H1 (cell line): Measurements from ENCODE around the gene CACNB2. TPM values are rescaled to one million over a fixed set of nuclear protein-coding genes. Genes with fewer than 3 reads are reported as not detected.

Experiments used
- CBX5 ChIP-seq: fragments of 300-800, 300-1000 bp; sonication (generic); IDR thresholded peaks from 2 replicates; pipeline ENCODE4 v1.7.1; 2016; ENCODE audit warnings: antibody characterized with exemption, low read length, low read depth
- CREB1 ChIP-seq: IDR thresholded peaks from 2 replicates; pipeline ENCODE4 v1.6.1; 2012; ENCODE audit warnings: inconsistent platforms
- CTBP2 ChIP-seq: IDR thresholded peaks from 2 replicates; pipeline ENCODE4 v1.7.0; 2011; ENCODE audit warnings: borderline replicate concordance, mild to moderate bottlenecking, moderate library complexity, mixed read lengths, low read length; ENCODE audit not compliant: insufficient read depth, insufficient read length
- EGR1 ChIP-seq: IDR thresholded peaks from 2 replicates; pipeline ENCODE4 v1.6.1; 2011; ENCODE audit warnings: low read depth, low read length, borderline replicate concordance
- HDAC6 ChIP-seq: IDR thresholded peaks from one replicate; pipeline ENCODE4 v1.7.1; 2012; ENCODE audit warnings: low read depth, mild to moderate bottlenecking, inconsistent platforms, low read length, moderate library complexity
- JUN ChIP-seq: IDR thresholded peaks from 2 replicates; pipeline ENCODE4 v1.6.1; 2011; ENCODE audit warnings: low read depth, mild to moderate bottlenecking, improper control_type of control experiment, low read length
- NRF1 ChIP-seq: IDR thresholded peaks from 2 replicates; pipeline ENCODE4 v1.6.1; 2011; ENCODE audit warnings: mild to moderate bottlenecking, low read depth, low read length, improper control_type of control experiment
- PHF8 ChIP-seq: fragments of 200-600 bp; sonication (generic); conservative IDR thresholded peaks from 2 replicates; pipeline ENCODE4 v1.7.1; 2012; ENCODE audit warnings: low read depth, mild to moderate bottlenecking, inconsistent platforms, low read length, moderate library complexity
- RBBP5 ChIP-seq: IDR thresholded peaks from 2 replicates; pipeline ENCODE4 v1.7.1; 2012; ENCODE audit warnings: low read depth, mild to moderate bottlenecking, inconsistent platforms, low read length, moderate library complexity, borderline replicate concordance
- TAF1 ChIP-seq: IDR thresholded peaks from 2 replicates; pipeline ENCODE4 v1.6.1; 2011; ENCODE audit warnings: mild to moderate bottlenecking, low read depth, low read length
- TBP ChIP-seq: IDR thresholded peaks from 2 replicates; pipeline ENCODE4 v1.6.1; 2011; ENCODE audit warnings: low read depth, low read length, improper control_type of control experiment
- TCF12 ChIP-seq: IDR thresholded peaks from 2 replicates; pipeline ENCODE4 v1.6.1; 2011; ENCODE audit warnings: low read depth, mild to moderate bottlenecking, low read length
- polyA plus RNA-seq, 7 experiments: library from polyadenylated mRNA; depleted of rRNA in 3 of 7; stranded (reverse) in 5 of 7; unstranded in 2 of 7; fragments of >200 nt in 5 of 7; fragments of 200-250 nt in 2 of 7; gene quantifications; 1 replicate in 5 of 7; 2 replicates in 1 of 7; 4 replicates in 1 of 7; pipeline versions ENCODE4 v1.2.1 to v1.2.3, GENCODE V29; 2011 to 2013; ENCODE audit warnings: missing spikeins in 2 of 7, mixed read lengths in 2 of 7
- total RNA-seq: library from RNA; stranded (reverse); fragmentation: NEBNext Ultra II Directional; extraction: Animal tissue kit (Norgen Biotek cat#: 25700); gene quantifications from 2 replicates; pipeline ENCODE4 v1.2.1, GENCODE V29; 2021
- TF ChIP-seq, protein P1 (sequence below): fragments of 300-600 bp; sonication (generic); IDR thresholded peaks from 2 replicates; pipeline ENCODE4 v1.7.1; 2012; ENCODE audit warnings: low read length, moderate library complexity, mild to moderate bottlenecking, inconsistent platforms; ENCODE audit not compliant: insufficient replicate concordance

CACNB2 gene
- total and polyA plus RNA-seq, 2 of the 8 experiments (the other 6 are each of a cell fraction or from before 2014, with no cell fraction given) = 2.4 to 3.2 TPM

DNA sequence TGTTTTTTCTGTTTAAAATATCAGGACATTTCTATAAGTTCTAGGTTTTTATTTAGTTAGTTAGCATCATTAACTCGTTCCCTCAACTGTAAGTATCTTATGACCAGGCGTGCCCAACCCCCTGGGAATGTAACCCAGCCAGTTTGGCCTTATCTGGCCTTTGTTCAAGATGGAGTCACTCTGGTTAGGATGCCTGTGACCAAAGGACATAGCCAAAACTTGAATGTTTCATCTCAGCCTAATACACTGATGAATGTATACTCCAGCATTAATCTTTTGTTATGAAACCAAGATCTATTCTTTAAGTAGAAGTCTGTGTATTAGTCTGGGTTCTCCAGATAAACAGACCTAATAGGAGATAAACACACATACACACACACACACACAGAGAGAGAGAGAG, 279.7 kb downstream of the CACNB2 start (continued):
- TF ChIP-seq, protein P1, sequence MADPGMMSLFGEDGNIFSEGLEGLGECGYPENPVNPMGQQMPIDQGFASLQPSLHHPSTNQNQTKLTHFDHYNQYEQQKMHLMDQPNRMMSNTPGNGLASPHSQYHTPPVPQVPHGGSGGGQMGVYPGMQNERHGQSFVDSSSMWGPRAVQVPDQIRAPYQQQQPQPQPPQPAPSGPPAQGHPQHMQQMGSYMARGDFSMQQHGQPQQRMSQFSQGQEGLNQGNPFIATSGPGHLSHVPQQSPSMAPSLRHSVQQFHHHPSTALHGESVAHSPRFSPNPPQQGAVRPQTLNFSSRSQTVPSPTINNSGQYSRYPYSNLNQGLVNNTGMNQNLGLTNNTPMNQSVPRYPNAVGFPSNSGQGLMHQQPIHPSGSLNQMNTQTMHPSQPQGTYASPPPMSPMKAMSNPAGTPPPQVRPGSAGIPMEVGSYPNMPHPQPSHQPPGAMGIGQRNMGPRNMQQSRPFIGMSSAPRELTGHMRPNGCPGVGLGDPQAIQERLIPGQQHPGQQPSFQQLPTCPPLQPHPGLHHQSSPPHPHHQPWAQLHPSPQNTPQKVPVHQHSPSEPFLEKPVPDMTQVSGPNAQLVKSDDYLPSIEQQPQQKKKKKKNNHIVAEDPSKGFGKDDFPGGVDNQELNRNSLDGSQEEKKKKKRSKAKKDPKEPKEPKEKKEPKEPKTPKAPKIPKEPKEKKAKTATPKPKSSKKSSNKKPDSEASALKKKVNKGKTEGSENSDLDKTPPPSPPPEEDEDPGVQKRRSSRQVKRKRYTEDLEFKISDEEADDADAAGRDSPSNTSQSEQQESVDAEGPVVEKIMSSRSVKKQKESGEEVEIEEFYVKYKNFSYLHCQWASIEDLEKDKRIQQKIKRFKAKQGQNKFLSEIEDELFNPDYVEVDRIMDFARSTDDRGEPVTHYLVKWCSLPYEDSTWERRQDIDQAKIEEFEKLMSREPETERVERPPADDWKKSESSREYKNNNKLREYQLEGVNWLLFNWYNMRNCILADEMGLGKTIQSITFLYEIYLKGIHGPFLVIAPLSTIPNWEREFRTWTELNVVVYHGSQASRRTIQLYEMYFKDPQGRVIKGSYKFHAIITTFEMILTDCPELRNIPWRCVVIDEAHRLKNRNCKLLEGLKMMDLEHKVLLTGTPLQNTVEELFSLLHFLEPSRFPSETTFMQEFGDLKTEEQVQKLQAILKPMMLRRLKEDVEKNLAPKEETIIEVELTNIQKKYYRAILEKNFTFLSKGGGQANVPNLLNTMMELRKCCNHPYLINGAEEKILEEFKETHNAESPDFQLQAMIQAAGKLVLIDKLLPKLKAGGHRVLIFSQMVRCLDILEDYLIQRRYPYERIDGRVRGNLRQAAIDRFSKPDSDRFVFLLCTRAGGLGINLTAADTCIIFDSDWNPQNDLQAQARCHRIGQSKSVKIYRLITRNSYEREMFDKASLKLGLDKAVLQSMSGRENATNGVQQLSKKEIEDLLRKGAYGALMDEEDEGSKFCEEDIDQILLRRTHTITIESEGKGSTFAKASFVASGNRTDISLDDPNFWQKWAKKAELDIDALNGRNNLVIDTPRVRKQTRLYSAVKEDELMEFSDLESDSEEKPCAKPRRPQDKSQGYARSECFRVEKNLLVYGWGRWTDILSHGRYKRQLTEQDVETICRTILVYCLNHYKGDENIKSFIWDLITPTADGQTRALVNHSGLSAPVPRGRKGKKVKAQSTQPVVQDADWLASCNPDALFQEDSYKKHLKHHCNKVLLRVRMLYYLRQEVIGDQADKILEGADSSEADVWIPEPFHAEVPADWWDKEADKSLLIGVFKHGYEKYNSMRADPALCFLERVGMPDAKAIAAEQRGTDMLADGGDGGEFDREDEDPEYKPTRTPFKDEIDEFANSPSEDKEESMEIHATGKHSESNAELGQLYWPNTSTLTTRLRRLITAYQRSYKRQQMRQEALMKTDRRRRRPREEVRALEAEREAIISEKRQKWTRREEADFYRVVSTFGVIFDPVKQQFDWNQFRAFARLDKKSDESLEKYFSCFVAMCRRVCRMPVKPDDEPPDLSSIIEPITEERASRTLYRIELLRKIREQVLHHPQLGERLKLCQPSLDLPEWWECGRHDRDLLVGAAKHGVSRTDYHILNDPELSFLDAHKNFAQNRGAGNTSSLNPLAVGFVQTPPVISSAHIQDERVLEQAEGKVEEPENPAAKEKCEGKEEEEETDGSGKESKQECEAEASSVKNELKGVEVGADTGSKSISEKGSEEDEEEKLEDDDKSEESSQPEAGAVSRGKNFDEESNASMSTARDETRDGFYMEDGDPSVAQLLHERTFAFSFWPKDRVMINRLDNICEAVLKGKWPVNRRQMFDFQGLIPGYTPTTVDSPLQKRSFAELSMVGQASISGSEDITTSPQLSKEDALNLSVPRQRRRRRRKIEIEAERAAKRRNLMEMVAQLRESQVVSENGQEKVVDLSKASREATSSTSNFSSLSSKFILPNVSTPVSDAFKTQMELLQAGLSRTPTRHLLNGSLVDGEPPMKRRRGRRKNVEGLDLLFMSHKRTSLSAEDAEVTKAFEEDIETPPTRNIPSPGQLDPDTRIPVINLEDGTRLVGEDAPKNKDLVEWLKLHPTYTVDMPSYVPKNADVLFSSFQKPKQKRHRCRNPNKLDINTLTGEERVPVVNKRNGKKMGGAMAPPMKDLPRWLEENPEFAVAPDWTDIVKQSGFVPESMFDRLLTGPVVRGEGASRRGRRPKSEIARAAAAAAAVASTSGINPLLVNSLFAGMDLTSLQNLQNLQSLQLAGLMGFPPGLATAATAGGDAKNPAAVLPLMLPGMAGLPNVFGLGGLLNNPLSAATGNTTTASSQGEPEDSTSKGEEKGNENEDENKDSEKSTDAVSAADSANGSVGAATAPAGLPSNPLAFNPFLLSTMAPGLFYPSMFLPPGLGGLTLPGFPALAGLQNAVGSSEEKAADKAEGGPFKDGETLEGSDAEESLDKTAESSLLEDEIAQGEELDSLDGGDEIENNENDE = no peak
- TF ChIP-seq HDAC6 = no peak
- no peak for TF ChIP-seq EGR1
- no peak for TF ChIP-seq CTBP2
- TF ChIP-seq TAF1 = no peak
- no peak for TF ChIP-seq JUN
- TF ChIP-seq TBP = no peak
- no peak for TF ChIP-seq TCF12
- TF ChIP-seq CREB1 = no peak
- TF ChIP-seq NRF1 = no peak
- no peak for TF ChIP-seq RBBP5
- no peak for TF ChIP-seq CBX5
- no peak for TF ChIP-seq PHF8
